Fibroblast of mammary gland (primary cell): ENCODE measurements around the gene CCT2.

Experiments used
- DNase-seq: peaks from one replicate; pipeline ENCODE4 v3.0.0-alpha.2; 2010; ENCODE audit warnings: low read depth
- H3K4me3 ChIP-seq: 2 replicates; pipeline ENCODE4 v1.5.1; 2011; ENCODE audit warnings: low read depth, mild to moderate bottlenecking, low read length, moderate library complexity; ENCODE audit not compliant: control insufficient read depth
- TF ChIP-seq, protein P1 (sequence below): conservative IDR thresholded peaks from 2 replicates; pipeline ENCODE4 v1.5.1; 2011; ENCODE audit warnings: low read depth, low read length, inconsistent platforms; ENCODE audit not compliant: control insufficient read depth, insufficient read depth

Gene CCT2

DNA sequence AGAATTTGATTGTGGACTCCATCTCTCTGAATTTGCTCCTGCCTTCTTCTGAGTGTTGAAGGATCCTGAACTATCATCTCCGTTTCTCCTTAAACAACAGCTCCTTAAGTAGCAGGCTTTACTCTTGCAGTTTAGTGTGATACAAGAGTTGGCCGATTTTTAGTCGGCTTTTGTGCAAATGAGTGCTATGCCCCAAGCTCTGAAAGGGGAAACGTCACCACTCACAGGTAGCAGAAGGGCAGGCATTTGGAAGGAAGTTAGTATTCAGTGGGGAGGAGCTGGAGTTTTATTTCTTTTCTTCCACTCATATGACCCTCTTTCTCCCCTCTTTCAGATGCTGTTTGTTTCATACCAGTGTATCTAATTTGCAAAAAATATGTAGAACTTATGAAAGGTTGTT lies 61.9 kb downstream of the CCT2 start:
- TF ChIP-seq, protein P1, sequence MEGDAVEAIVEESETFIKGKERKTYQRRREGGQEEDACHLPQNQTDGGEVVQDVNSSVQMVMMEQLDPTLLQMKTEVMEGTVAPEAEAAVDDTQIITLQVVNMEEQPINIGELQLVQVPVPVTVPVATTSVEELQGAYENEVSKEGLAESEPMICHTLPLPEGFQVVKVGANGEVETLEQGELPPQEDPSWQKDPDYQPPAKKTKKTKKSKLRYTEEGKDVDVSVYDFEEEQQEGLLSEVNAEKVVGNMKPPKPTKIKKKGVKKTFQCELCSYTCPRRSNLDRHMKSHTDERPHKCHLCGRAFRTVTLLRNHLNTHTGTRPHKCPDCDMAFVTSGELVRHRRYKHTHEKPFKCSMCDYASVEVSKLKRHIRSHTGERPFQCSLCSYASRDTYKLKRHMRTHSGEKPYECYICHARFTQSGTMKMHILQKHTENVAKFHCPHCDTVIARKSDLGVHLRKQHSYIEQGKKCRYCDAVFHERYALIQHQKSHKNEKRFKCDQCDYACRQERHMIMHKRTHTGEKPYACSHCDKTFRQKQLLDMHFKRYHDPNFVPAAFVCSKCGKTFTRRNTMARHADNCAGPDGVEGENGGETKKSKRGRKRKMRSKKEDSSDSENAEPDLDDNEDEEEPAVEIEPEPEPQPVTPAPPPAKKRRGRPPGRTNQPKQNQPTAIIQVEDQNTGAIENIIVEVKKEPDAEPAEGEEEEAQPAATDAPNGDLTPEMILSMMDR = no peak
- H3K4me3 ChIP-seq = no peak overlapping the region
- no peak for DNase-seq

DNA sequence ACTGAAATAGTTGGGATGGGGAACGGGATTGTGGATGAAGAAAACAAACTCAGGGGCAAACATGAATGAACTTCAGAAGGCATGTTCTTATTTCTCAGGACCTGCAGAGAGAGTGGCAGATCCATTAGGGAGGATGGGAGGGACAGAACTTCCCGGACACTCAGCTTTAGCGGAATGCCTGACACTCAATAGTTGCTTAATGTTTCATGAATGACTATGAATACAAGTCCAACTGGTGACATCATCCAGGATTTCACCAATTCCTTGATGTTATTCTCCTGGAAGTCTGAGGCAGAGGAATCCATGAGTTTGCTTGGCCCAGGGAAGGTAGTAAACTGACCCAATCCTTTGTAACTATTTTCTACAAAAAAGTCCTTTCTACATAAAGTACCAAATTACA lies 63.2 kb downstream of the CCT2 start:
- no peak overlapping the region for H3K4me3 ChIP-seq
- DNase-seq = peak; percentile 95
- TF ChIP-seq, protein P1 = no peak

DNA sequence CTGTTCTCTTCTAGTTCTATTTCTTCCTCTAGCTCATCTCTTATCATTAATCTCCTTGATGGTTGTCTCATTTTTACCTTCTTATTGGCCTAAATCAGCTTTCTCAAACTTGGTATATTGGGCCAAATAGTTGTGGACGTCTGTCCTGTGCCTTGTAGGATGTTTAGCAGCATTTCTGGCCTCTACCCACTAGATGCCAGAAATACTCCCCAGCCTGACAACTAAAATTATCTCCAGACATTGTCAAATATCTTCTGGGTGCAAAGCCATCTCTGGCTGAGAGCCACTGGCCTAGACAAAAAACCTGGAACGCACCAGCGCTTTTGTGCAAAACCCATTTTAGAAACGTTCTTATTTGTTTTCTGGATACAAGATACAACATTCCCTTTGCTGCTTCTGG lies 64.3 kb downstream of the CCT2 start:
- TF ChIP-seq, protein P1 = no peak
- no peak overlapping the region for H3K4me3 ChIP-seq
- no peak for DNase-seq
